Activated B cell treated with CpG ODN at 0.5 μM for 24 hours (primary cell): ENCODE measurements around the gene TMEM94. TPM values are rescaled to one million over a fixed set of nuclear protein-coding genes. Genes with fewer than 3 reads are reported as not detected.

Source experiments
- ATAC-seq: fragments of 200-7000 bp; cut with Tn5 transposase; one replicate; pipeline ENCODE4 v1.10.0; 2021; ENCODE audit warnings: low read depth, mild to moderate bottlenecking, moderate library complexity
- CTCF ChIA-PET: fragments of 350-600 bp; sonication (Branson Sonifier 250); formaldehyde crosslinking; loops from one replicate; lab custom pipeline; 2021; ENCODE audit warnings: antibody characterized with exemption; lab: Charles Lee
- POLR2A ChIA-PET: fragments of 350-600 bp; sonication (Branson Sonifier 250); formaldehyde crosslinking; loops from one replicate; lab custom pipeline; 2021; ENCODE audit warnings: antibody characterized with exemption; lab: Charles Lee
- DNase-seq: peaks from one replicate; pipeline ENCODE4 v3.0.0; 2022
- H3K27ac Mint-ChIP-seq: one replicate; pipeline ENCODE4 v1.8.0; 2020; ENCODE audit warnings: mixed read lengths
- H3K27me3 Mint-ChIP-seq: one replicate; pipeline ENCODE4 v1.8.0; 2021; ENCODE audit warnings: mixed read lengths
- H3K36me3 Mint-ChIP-seq: one replicate; pipeline ENCODE4 v1.8.0; 2021; ENCODE audit warnings: low read depth, mixed read lengths
- H3K4me1 Mint-ChIP-seq: one replicate; pipeline ENCODE4 v1.8.0; 2021; ENCODE audit warnings: mixed read lengths
- H3K4me3 Mint-ChIP-seq: one replicate; pipeline ENCODE4 v1.8.0; 2020; ENCODE audit warnings: mild to moderate bottlenecking, mixed read lengths
- H3K9me3 Mint-ChIP-seq: one replicate; pipeline ENCODE4 v1.8.0; 2020; ENCODE audit warnings: mixed read lengths
- CTCF ChIP-seq: fragments of 200-600 bp; IDR thresholded peaks from one replicate; pipeline ENCODE4 v1.8.0; 2022; ENCODE audit warnings: antibody characterized with exemption, mild to moderate bottlenecking
- intact Hi-C: fragments of 100-400 bp; cut with micrococcal nuclease; formaldehyde crosslinking; loops from one replicate; pipeline ENCODE4 v1.15.1; 2024
- total RNA-seq: library from RNA; stranded (reverse); gene quantifications from 2 replicates; pipeline ENCODE4 v1.2.3, GENCODE V29; 2022

The TMEM94 gene
- total RNA-seq, 1 donor from 2014 or later, result 86.6 TPM

DNA sequence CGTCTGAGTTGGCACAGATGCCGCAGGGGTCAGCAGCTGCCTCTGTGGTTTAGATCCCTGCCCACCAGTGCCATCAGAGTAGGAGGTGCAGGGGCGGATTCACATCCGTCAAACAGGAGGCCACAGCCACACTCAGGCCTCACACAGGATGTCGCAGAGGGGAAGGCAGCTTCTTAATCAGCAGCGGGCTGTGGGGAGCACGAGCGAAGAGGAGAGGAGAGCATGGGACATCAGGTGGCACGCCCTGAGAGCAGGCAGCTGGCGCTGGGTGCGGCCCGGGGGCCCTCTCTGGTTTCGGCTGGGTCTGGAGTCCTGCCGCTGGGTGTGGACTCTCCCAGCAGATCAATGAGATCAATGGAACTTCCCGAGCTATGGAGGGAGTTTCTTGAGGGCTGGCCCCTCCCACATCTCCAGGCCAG is 78.7 kb downstream of the TMEM94 start:
- Mint-ChIP-seq H3K4me1 (peaks cover 6% of the 10 kb centered on the region), H3K36me3 (peaks cover 12% of the 10 kb centered on the region), H3K9me3 (no peaks in the 10 kb centered on the region), H3K4me3 (no peak overlapping the region), H3K27me3 (no peaks in the 10 kb centered on the region), H3K27ac (peak overlapping the region; percentile 50)
- ChIA-PET POLR2A (interaction anchor here (0.6 to 1.9 kb wide), 4 partner anchors 10 to 53 kb away, joined by 3 to 7 read pairs (median 4); partner anchors contain the start of genes LLGL2 and TSEN54), CTCF (interaction anchor here (1.1 to 1.3 kb wide), 2 partner anchors 19 to 66 kb away, joined by 3 to 4 read pairs; partner anchors contain the start of gene TSEN54)
- DNase-seq, result no peak
- ATAC-seq, result peak; percentile 67
- no peak for TF ChIP-seq CTCF
- intact Hi-C loops, result no loop called here

- Mint-ChIP-seq H3K27me3 (no peaks in the 10 kb centered on the region), H3K9me3 (no peaks in the 10 kb centered on the region), H3K4me1 (peaks cover 6% of the 10 kb centered on the region), H3K36me3 (peaks cover 12% of the 10 kb centered on the region), H3K27ac (no peak overlapping the region), H3K4me3 (no peak overlapping the region)
- TF ChIP-seq CTCF, result no peak
- ATAC-seq (no peak), DNase-seq (no peak)
- ChIA-PET POLR2A (interaction anchor here (1.2 to 1.9 kb wide), 3 partner anchors 11 to 52 kb away, joined by 3 to 7 read pairs (median 4); partner anchors contain the start of genes LLGL2 and TSEN54), CTCF (no interaction called here)
- intact Hi-C loops, result no loop called here
These were observed 79.4 kb downstream of the TMEM94 start for GRCh38 chr17:75535871-75536270.

GRCh38 chr17:75536366-75536765 is 79.9 kb downstream of the TMEM94 start:
- intact Hi-C loops, result no loop called here
- ATAC-seq (no peak), DNase-seq (no peak)
- Mint-ChIP-seq H3K4me1 (peaks cover 6% of the 10 kb centered on the region), H3K4me3 (no peak overlapping the region), H3K9me3 (no peaks in the 10 kb centered on the region), H3K27ac (no peak overlapping the region), H3K27me3 (no peaks in the 10 kb centered on the region), H3K36me3 (peaks cover 12% of the 10 kb centered on the region)
- POLR2A ChIA-PET, result interaction anchor here (1.9 kb wide), 1 partner anchor 20 kb away, joined by 4 read pairs; the partner anchor contains the start of gene TSEN54
- CTCF ChIA-PET, result no interaction called here
- TF ChIP-seq CTCF, result no peak

DNA sequence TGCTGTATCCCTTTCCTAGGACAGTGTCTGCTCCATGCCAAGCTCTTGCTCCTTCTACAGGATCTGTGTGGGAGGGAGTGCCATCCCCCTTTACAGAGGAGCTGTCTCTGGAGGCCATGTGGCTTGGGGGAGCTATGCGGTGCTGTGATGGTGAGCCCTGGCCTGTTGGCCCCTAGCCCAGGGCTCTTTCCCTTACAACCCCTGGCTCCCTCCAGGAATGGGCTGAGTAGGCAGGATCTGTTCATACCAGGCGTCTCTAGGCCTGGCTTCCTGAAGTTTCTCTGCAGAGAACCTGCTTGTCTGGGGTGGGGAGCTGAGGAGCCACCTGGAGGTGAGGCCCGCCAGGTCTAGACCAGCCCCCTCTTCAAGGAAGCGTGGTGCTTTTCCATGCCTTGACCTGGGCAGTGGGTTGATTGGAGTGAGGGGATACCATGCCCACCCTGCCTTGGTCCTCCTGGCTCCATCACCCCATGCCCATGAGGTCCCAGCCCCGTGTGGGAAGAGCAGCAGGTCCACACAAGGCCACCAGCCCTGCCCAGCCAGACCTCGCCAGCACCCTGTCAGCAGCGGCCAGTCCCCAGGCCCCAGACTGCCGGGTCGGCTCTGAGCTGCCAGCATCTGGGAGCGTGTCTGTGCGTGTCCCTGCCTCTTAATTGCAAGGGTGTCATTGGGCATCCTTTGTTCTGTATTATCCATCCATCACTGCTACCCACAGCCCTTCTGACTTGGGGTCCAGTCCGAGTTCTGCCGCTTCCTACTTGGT is 83.7 kb downstream of the TMEM94 start:
- POLR2A ChIA-PET, result no interaction called here
- DNase-seq (no peak), ATAC-seq (no peak)
- H3K27me3 Mint-ChIP-seq, result no peaks in the 10 kb centered on the region
- H3K4me3 Mint-ChIP-seq, result no peak overlapping the region
- H3K27ac Mint-ChIP-seq, result no peak overlapping the region
- no peak for TF ChIP-seq CTCF
- no peaks in the 10 kb centered on the region for H3K9me3 Mint-ChIP-seq
- H3K36me3 Mint-ChIP-seq, result peaks cover 4% of the 10 kb centered on the region
- peaks cover under 1% of the 10 kb centered on the region for H3K4me1 Mint-ChIP-seq
- intact Hi-C loops, result no loop called here
- CTCF ChIA-PET, result no interaction called here

DNA sequence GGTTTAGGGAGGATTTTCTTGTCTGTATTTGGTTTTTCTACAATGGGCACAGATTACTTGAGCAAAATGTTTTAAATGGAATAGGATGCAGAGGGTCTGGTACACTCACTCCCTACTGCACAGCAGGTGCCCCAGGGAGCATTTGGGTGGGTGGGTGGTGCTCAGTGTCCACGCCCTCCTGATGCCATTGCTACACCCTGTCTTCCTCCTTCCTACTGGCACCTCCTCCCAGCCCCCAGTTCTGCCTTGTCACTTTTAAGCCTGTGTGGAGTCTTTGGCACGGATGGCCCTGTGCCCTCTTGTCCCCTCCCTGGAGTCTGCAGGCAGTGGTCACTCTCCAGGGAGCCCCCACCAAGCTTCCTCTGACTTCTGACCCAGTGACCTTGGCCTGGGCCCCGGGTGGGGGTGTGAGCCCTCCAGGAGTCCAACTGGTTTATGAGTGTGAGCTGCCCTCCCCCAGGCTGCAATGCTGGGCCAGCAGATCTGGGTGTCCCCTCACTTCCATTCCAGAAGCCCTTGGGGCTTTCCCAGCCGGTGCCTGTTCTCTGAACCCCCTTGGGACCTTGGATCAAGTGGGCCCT is 84.6 kb downstream of the TMEM94 start:
- no peaks in the 10 kb centered on the region for H3K4me1 Mint-ChIP-seq
- intact Hi-C loops, result no loop called here
- no peak overlapping the region for H3K27ac Mint-ChIP-seq
- no peaks in the 10 kb centered on the region for H3K9me3 Mint-ChIP-seq
- no peaks in the 10 kb centered on the region for H3K27me3 Mint-ChIP-seq
- no peak for ATAC-seq
- ChIA-PET CTCF (no interaction called here), POLR2A (no interaction called here)
- no peak overlapping the region for H3K4me3 Mint-ChIP-seq
- TF ChIP-seq CTCF, result no peak
- H3K36me3 Mint-ChIP-seq, result peaks cover 5% of the 10 kb centered on the region
- no peak for DNase-seq
